ENCODE measurements around the gene DEPP1.

Gene DEPP1

DNA sequence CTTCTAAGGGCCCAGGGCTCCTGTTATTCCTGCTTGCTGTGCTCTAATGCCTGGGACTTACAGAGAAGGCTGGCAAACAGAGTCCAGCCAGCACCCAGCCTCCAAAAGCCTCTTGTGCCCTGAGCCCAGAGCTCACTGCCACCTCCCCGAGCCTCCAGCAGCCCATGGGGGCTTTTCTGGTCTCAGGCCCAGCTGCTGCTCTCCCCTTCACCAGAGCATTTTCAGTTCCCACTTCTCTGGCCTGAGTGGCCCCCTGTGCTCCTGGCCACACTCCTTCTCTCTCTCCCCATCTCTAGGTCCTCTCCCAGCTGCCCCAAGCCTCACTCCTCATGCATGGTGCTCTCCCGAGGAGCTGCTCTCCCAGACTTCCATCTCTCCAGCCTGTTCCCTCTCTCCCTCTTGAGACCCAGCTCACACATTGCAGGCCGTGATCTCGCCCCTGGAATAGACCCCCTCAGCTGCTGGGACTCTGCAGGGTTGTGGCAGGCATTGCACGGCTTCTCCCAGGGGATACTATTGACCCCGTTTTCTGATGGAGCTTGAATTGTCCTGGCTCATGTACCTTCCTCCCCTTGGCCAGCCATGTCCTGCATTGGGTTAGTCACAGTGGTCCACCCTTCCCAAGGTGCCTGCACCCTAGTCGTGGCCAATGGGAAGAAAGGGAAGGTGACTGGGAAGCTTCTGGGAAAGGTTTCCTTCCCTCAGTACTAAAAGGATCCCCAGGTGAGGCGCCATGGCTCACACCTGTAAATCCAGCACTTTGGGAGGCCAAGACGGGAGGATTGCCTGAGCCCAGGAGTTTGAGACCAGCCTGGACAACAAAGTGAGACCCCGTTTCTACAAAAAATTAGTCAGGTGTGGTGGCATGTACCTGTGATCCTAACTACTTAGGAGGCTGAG, 28.0 kb downstream of the DEPP1 start:
- no peak for DNase-seq

DNA sequence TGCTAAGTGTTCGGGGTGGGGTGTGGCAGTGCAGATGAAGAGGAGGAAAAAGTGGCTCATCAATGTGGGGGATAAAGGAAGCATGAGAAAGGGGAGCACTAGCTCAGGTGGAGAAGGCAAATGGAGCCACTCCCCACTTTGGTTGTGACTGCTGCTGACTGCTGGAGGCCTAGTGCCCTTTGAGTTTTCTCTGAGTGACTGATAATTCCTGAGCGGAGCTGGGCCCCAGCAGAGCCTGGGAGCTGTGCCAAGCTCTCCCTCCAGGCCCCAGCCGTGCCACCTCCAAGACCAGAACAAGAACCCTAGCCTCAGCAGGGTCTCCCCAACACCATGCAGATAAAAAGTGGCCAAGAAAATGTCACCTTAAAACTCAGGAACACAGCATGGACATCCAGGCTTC, 28.7 kb downstream of the DEPP1 start:
- no peak for DNase-seq

DNA sequence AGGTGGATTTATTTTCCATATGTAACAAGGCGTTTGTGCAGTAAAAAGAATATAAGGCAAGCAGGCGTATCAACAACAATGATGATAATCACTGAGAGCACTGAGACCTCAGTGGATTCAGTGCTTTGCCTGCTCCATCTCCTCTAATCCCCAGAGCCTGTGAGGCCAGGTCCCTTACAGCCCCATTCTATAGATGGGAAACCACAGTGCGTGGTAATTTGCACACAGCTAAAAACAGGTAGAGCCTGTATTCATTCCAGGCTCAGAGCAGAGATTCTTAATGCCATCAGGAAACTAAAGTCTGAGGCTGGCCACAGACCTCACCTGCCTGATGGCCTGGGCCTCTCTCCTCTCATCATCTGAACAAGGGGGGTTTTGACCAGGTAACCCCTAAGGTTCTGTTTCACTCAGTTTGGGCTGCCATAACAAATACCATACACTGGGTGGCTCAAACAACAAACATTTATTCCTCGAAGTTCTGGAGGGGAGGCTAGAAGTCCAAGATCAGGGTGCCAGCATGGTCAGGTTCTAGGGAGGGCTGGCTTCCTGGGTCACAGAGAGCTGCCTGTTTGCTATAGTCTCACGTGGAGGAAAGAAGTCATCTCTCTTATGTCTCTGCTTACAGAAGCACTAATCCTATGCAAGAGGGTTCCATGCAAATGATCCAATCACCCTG, 29.3 kb downstream of the DEPP1 start:
- no peak for DNase-seq

DNA sequence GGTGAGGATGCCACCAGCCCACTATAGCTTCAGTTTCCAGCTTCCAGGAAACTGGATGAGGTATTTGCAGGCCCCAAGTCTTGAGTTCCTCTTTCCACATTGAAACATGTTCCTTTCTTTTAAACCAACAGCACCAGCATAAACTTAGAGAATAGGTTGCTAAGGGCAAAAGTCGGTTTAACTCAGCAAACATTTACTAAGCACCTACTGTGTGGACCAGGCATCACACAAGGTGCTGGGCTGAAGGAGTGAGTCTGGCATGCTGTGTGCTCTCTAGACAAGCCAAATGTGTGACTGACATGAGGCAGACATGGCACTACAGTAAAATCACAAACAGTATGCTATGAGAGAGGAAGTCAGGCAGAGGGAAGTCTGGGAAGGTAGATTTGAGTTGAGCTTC, 30.0 kb downstream of the DEPP1 start:
- no peak for DNase-seq

DNA sequence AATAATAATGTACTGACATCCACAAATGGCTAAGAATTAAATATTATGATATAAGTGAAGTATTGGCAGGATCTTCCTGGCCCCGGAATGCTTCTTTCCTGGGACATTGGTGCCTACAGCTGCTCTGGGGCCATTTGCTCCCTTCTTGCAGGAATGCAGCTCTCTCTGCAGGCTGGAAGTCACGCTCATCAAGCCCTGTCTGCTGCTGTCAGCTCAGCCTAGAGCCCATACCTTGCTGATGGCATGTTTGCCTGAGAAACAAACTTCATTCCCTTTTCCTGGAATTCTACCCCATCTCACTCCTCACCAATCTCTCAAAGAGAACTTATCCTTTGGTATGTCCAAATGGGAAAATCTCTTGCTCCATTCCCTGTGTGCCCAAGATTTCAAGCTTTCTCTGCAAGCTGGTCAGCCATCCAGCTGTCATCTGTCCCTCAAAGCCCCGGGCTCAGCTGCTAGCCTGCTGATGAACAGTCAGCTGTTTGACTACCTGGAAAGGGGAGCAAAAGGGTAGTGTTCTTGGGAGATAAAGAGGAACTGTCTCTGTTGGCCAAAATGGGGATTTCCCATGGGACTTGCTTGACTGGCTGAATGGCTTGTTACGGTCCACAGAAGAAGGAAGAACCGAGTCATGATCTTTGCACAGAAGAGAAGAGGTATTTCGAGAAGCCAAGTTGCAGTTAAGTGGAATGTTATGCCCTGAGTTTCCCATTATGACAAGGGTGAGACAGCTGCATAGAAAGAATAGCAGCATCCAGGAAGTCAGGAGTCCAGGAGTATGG, 31.0 kb downstream of the DEPP1 start:
- DNase-seq: no peak

DNA sequence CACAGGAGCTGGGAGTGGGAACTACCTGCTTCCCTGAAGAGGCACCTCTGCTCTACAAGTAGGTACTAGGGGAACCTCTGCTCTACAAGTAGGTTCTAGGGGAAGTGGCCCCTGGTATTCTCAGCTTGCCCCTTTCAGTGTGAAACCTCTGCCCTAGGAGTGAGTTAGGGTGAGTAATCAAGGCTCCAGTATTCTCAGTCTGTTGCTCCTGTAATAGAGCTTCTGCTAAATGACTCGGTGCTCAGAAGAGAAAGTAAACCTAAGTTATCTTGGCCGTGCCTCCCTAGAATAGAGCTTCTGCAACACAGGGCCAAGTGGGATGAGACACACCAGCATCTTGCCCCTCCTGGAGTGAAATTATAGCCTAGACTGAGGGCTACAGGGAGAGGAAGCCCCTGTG, 32.4 kb downstream of the DEPP1 start:
- DNase-seq: no peak

DNA sequence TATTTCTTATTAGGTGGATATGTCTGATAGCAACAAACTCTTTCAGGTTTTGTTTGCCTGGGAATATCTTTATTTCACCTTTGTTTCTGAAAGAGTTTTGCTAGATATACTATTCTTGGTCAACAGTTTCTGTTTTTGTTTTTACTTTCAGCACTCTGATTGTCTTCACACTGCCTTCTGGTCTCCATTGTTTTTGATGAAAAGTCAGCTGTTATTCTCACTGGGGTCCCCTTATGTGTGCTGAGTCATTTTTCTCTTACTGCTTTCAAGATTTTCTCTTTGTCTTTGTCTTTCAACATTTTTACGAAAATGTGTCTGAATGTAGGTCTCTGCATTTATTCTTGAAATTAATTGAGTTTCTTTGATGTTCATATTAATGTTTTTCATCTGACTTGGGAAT, 34.3 kb downstream of the DEPP1 start:
- no peak for DNase-seq

DNA sequence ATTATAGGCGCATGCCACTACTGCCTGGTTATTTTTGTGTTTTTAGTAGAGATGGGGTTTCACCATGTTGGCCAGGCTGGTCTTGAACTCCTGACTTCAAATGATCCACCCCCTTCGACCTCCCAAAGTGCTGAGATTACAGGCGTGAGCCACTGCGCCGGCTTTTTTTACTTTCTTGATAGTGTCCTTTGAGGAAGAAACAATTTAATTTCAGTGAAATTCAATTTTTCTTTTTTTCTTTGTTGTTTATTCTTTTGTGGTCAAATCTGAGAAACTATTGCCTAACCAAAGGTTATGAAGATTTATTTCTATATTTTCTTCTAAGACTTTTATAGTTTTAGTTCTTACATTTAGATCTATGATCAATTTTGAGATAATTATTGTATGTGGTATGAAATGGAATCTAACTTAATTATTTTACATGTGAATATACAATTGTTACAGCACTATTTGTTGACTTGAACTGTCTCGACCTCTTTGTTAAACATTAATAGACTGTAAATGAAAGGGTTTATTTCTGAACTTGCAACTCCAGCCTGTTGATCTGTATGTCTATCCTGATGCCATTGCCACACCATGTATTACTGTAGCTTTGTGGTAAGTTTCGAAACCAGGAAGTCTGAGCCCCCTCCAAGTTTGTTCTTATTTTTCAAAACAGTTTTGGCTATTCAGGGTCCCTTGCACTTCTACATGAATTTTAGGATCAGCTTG, 38.8 kb downstream of the DEPP1 start:
- no peak for DNase-seq

DNA sequence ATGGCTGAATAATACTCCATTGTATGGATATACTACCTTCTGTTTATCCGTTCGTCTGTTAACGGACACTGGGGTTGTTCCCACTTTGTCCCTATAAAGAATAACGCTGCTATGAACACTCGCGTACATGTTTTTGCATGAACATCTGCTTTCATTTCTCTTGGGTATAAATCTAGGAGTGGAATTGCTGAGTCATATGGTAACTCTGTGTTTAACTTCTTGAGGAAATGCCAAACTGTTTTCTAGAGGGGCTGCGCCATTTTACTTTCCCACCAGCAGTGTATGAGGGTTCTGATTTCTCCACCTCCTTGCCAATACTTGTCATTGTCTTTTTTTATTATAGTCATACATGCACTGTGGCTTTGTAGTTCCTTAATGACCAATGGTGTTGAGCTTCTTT, 39.7 kb downstream of the DEPP1 start:
- DNase-seq: no peak

DNA sequence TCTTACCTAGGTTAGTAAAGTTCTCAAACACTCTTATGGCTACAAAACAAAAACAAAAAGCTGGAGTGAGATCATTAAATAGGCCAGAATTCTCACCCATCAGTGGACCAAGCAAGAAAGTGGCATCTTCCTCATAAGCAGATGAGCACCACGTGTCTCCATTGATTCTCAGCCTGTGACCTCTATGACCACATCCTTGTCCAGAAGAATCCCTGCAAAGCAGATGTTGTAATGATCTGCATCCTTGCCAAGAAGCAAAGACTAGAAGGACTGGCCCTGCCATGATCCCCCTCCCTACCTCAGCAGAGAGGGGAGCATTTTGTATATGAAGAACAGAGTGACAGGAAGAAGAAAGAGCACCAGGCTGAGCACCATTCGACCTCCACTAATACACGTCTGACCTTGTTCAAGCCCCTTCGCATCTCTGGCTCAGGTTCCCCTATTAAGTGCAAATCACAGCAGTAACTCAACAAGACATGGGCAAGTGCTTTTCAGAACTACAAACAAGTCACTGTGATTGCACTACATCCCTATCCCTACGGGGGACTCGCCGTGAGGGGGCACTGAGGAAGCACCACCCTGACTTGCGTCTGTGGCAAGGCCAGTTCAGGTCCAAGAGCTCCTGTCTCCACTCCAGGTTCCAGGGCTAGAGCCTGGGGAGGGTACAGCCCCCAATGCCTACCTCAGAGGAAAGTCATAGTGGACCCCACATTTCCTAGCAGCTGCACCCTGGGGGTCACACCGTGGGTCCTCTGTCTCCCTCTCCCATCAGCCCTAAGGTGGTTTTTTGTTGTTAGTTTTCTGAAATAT, 41.2 kb downstream of the DEPP1 start:
- DNase-seq: no peak

DNA sequence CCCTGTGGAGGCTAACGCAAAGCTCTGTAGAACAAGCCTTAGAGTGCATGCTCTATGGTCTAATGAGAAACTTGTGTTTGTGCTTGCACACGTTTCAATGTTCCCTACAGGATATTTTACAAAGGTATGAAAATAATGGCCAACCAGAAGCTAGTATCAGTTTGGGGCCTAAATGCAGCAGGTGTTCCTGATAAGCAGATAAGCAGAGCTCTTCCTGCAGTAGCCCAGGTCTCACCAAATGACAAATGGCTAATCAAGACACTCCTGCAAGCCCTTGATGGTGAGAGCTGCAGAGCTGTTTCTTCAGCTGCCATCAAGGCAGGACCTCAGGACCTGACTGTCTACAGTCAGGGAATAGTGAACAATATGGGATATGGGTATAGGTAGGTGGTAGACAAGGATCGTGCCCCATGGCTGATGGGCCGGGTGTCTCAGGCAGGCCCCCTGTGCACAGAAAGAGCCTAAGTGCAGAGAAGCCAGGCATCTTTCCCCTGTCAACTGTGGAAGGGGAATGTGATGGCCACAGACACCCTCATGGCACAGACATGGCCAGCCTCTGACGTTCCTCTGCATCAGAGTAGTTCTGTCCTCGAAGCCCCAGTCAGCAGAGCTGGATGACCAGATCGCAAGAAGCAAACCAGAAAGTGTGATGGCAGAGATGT, 42.2 kb downstream of the DEPP1 start:
- no peak for DNase-seq

DNA sequence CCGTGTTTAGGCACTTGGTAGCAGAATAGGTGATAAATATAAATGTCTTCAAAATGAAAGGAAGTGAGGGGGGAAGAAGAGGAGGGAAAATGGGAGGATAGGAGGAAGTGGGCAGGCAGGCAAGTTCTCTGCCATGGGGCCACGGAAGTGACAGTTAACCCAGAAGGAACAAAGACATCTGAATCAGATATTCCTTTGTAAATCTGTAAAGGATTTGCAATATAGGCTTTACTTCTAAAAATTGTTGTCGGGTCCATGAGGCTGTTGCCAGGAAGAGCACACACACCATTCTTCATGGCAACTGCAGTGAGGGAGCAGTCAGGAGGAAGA, 42.7 kb downstream of the DEPP1 start:
- no peak for DNase-seq

DNA sequence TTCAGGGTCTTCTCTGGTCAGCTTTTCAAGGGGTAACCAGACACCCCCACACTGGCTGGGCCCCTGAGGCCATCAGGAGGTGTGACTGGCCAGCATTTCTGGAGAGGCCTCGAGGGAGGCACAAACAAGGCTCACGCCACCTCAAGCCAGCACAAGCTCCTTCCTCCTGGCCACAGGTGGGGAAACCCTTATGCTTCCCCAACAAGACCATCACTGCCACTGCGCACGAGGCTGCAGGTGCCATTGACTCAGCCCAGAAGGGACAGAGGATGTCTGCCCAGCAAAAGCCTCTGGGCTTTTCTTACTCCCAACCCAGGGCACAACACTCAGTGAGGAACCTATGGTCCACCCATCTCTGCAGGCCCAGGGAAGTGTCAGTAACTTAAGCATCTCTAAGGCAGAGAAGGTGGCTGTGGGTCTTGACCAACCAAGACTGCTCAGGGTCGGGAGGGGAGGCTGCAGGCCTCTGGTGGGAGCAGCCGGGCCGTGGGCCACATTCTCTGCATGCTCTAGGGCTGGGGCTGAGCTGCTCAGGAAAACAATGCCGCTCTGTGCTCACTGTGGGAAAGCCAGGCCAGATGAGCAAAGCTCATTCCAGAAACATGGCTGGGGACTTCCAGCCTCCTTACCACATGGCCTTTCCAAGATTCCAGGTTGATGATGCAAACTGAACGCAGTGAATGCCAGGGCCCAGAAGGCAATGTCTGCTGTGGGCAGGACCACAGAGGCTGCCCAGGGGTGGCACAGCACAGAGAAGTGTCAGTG, 43.2 kb downstream of the DEPP1 start:
- no peak for DNase-seq

DNA sequence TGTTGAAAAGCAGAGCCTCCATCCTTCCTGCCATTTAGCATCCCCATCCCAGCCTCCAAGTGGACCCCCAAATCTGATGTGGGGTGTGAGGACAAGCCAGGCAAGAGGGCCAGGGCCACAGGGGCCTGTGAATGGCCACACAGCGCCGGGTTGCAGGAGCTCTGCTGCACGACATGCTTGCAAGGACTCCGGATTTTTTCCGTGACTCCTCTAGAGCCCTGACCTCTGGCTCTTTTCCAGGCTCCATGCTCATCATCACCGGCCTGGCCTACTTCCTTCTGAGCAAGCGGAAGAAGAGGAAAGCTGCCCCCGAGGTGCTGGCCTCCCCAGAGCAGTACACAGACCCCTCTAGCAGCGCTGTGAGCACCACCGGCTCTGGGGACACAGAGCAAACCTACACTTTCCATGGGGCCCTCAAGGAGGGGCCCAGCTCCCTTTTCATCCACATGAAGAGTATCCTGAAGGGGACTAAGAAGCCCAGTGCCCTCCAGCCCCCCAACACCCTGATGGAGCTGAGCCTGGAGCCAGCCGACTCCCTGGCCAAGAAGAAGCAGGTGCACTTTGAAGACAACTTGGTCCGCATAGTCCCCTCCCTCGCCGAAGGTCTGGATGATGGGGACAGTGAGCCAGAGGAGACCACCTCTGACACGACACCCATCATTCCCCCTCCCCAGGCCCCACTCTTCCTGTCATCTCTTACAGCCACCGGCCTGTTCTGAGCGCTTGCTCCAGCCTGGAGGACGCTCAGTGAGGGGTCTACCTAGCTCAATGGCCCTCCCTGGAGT, 44.0 kb downstream of the DEPP1 start:
- DNase-seq: no peak

DNA sequence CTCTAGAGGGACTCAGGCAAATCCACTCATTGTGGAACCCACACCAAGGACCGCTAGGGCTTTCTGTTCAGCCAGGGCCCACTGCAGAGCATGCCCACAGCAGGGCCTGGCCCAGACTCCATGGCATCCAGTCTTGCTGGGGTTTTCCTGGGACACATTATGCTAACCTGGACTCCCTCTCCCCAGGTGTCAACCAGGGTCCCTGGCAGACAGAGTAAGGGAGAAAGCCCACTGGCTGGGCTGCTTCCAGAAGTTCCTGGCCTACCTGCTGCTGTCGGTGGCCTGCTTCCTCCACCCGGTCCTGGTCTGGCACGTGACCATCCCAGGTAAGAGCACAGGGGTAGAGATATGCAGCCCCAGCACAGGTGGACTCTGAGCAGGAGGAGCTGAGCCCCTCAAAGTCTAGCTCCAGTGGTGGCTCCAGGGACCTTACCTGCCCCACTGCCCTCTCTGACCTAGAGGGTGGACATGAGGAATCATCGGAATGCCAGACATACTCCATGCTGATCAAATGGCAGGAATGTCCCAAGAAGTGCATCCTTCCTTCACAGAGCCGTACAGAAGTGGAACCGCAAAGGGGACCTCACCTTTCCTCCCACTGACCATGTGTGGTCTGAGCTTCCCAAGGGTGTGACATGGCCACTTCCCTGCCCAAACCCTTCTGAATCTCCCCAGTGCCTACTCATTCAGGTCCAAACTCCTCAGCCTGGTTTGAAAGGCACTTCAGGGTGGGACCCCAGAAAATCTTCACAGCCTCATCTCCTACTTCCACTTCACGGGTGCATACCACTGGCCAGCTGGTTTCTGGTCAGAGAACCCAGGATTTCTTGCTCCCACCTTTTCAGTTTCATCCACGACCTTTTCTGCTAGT, 44.9 kb downstream of the DEPP1 start:
- no peak for DNase-seq

DNA sequence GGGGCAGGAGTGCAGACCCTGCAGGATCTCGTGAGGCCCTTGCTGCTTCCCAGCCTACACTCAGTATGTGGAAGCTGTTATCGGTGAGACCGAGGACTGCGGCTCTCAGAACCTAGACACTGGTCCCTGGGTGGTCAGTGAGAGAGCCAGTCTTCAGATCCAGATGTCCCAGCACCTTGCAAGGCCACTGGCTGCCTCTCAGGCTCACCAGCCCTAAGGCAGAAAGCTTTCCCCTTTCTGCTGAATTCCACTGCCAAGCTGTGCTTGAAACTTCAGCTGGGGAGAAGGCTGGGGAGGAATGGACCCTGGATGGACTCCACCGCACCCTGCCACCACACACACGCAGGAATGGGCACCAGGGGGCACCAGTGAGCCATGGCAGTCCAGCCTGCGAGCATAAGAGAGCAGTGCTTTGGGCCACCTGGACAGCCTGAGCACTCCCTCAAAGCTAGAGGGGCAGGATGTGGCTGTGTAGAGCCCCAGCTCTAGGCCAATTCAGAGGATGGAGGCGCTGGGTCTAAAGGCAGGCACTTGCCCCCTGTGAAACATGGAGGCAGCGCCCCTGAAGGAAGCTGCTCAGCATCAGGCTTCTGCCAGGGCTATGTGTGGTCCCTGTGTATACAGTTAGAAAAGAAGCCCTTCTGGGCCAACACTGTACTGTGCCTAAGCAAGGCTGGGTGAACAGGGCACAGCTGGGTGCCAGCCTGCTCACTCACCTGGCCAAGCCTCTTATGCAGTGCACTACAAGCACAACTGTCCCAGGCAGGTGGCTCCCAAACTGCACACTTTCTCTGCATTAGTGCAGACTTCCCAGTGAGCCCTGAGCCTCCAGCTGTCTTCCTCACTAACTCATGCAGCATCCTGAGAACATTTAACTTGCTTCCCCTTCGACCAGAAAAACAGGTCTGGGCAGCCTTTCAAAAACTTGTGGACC, 45.8 kb downstream of the DEPP1 start:
- DNase-seq: peak; percentile 88 to 91

DNA sequence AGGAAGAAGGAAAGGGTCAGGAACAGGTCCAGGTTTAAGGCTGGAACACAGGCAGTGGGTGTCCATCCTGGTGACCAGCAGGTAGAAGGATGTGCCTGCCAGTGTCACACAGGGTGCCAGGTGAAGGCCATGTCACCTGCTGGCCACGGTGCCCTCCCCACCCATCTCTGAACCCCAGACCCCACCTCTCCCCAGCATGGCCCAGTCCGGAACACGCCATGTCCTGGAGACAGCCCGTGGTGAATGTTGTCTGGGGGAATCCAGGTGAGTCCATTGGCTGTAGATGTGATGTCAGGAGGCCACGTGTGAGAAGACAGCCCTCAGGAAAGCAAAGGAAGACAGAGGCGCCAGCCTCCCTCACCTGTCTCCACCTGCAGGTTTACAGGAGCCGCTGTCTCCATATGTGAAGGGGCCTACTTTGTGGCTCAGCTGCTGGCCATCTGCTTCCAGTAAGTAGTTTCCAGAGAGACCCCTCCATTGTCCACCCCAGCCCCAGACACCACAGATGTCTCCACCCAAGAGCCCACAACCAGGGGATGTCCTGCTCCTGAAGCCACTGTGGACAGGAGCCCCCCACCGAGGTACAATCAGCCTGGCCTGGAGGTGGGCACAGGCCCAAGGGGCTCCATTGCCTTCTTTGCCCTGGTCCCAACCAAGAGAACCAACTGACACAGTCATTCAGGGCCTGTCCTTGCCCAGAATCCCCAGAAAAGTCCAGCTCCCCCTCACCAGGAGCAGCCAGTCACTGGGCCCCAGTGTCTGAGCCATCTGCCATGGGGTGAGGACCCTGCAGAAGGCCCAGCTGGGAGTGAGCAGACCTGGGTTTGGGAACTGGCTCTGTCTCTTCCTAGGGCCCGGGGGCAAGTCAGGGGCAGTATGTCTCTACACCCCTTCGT, 46.7 kb downstream of the DEPP1 start:
- DNase-seq: no peak

Measured in stimulated activated CD4-positive, alpha-beta T cell treated with anti-CD3 and anti-CD28 coated beads, Interleukin-2, amount 100 ng/mL, for 24 hours (primary cell).